B cell (primary cell): ENCODE results near the gene KLK6.

Experiments
- EZH2 ChIP-seq: IDR thresholded peaks from 2 replicates; pipeline ENCODE4 v1.6.1; 2012; ENCODE audit warnings: borderline replicate concordance, low read depth, mild to moderate bottlenecking, moderate library complexity, low read length; ENCODE audit not compliant: insufficient read depth, poor library complexity, severe bottlenecking
- TF ChIP-seq, protein P1 (sequence below): fragments of 200-600 bp; IDR thresholded peaks from one replicate; pipeline ENCODE4 v1.8.0; 2022; ENCODE audit warnings: antibody characterized with exemption, mild to moderate bottlenecking

DNA sequence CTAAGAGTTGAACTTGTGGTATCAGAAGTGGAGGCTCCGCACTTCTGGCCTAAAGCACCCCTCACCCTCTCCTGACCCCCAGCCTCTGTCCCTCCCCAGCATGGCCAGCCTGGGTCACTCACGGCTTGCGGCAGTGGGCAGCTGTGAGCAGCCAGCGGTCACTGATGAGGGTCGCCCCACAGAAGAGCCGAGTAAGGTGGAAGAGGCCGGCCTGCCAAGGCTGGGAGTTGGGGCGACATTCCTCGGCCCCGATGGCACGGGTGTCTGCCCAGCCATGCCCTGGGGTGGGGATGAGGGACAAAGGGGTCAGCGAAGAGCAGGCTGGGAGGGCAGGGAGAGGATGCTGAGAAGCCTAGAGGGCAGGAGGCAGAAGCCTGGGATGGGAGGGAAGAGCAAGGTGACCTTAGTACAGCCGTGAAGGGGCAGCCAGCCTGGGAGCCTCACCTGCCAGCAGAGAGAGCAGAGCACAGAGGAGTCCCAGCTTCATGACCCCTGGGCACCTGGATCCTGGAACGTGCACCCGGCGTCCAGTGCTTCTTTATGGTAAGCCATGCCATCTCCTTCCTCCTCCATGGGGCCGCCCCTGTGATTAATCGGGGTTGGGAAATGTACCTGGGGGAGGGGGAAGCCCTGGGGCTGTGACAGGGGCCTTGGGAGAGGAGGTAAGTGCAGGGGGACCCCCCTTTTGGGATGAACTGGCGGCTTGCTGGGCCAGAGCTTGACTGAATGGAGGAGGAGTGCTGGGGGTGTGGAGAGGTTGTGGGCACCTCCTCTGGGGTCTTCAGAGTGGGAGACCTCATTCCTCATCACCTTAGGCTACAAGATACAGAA is 39.9 kb upstream of the KLK6 start:
- TF ChIP-seq, protein P1, sequence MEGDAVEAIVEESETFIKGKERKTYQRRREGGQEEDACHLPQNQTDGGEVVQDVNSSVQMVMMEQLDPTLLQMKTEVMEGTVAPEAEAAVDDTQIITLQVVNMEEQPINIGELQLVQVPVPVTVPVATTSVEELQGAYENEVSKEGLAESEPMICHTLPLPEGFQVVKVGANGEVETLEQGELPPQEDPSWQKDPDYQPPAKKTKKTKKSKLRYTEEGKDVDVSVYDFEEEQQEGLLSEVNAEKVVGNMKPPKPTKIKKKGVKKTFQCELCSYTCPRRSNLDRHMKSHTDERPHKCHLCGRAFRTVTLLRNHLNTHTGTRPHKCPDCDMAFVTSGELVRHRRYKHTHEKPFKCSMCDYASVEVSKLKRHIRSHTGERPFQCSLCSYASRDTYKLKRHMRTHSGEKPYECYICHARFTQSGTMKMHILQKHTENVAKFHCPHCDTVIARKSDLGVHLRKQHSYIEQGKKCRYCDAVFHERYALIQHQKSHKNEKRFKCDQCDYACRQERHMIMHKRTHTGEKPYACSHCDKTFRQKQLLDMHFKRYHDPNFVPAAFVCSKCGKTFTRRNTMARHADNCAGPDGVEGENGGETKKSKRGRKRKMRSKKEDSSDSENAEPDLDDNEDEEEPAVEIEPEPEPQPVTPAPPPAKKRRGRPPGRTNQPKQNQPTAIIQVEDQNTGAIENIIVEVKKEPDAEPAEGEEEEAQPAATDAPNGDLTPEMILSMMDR = no peak
- TF ChIP-seq EZH2 = no peak
